Measurements from ENCODE around the gene TAF5L. TPM values are rescaled to one million over a fixed set of nuclear protein-coding genes. Genes with fewer than 3 reads are reported as not detected.

The TAF5L gene
- total and polyA plus RNA-seq, 2 of the 13 experiments (the other 11 are each of a cell fraction or from before 2014, with no cell fraction given): 10.8 to 18.2 TPM

- POLR2A ChIA-PET: no interaction called here
- in situ Hi-C loops (cut with HindIII; ENCODE audit: extremely low pct_ligation_motif_present, low pct_unique_long_range_greater_than_20kb): no loop called here
These were observed 32.3 kb upstream of the TAF5L start for GRCh38 chr1:229657993-229658755.

DNA sequence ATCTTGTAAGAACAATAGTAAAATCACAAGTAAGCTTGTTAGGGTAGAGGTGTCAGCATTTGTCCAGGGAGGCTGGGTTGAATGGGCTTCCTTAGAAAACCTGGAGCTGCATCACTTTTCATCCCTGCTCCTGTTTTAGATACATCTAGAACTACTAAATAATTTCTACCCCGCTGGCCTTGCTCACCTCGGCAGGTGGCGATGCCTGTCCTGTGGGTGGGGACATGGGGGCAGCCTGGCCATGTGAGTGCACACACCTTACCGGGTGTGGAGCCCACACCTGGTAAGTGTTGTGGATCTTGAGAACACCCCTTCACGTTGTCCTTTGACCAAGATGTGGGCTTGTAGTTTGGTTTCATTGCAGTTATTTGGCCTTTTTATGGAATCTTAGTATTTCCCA lies 29.9 kb upstream of the TAF5L start:
- no peak overlapping the region for H3K4me3 ChIP-seq (replicated peaks in 1 of 3; ENCODE audit: insufficient read depth in 1 of 3, low read depth in 2 of 3, low read length in 3 of 3)
- ChIA-PET POLR2A (no interaction called here), CTCF (ENCODE audit: low intra/inter-chr PET ratio, low total read pairs) (no interaction called here)
- H3K4me1 ChIP-seq (ENCODE audit: insufficient read depth, low read length): no peaks in the 10 kb centered on the region
- H3K4me2 ChIP-seq (ENCODE audit: low read depth, low read length): no peak overlapping the region
- in situ Hi-C loops (cut with HindIII; ENCODE audit: extremely low pct_ligation_motif_present, low pct_unique_long_range_greater_than_20kb): no loop called here
- H4K20me1 ChIP-seq (ENCODE audit: insufficient read depth, low read length): no peaks in the 10 kb centered on the region
- peaks cover 21 to 72% of the 10 kb centered on the region in 2 experiments for H3K36me3 ChIP-seq (replicated peaks in 1 of 2; ENCODE audit: control insufficient read depth in 1 of 2, insufficient read depth in 2 of 2, low read length in 2 of 2)
- no peaks in the 10 kb centered on the region for H3K27me3 ChIP-seq (ENCODE audit: control insufficient read depth in 1 of 2, insufficient read depth in 2 of 2, low read length in 2 of 2)
- ATAC-seq (no peak), DNase-seq (ENCODE audit: low spot score) (no peak), FAIRE-seq (no peak)
- 96% methylated on average over 3 of the region's 5 CpGs for WGBS (ENCODE audit: low lambda C conversion rate)
- H3K9ac ChIP-seq (ENCODE audit: insufficient read depth, low read depth, low read length): no peak overlapping the region
- intact Hi-C loops (cut with micrococcal nuclease; ENCODE audit: unreplicated experiment): no loop called here
- TF ChIP-seq ZNF720 (CRISPR knock-in tag; IDR thresholded peaks at IDR 0.05): no peak
- TF ChIP-seq ZNF790 (CRISPR knock-in tag; IDR thresholded peaks at IDR 0.05; ENCODE audit: borderline replicate concordance): no peak
- TF ChIP-seq RBAK (CRISPR knock-in tag; IDR thresholded peaks at IDR 0.05): no peak
- TF ChIP-seq TEAD3 (CRISPR knock-in tag; optimal IDR thresholded peaks at IDR 0.05; ENCODE audit: borderline replicate concordance): no peak
- no peak for TF ChIP-seq FUBP1 (CRISPR knock-in tag; IDR thresholded peaks at IDR 0.05; ENCODE audit: borderline replicate concordance)
- no peak for TF ChIP-seq HDAC1 (CRISPR knock-in tag; IDR thresholded peaks at IDR 0.05)
- no peak overlapping the region for H3K27ac ChIP-seq (ENCODE audit: extremely low read length, insufficient read depth, low read length)
- BruUV-seq (replicated peaks): no TSS peak
- no peak overlapping the region for H2AFZ ChIP-seq (ENCODE audit: low read length)
- no peaks in the 10 kb centered on the region for H3K79me2 ChIP-seq (ENCODE audit: insufficient read depth, low read length)
- H3K9me3 ChIP-seq (ENCODE audit: low read length): no peaks in the 10 kb centered on the region

More at GRCh38 chr1:229657993-229658755, 32.3 kb upstream of the TAF5L start:
- Histone ChIP-seq H3K36me3 (replicated peaks in 1 of 2; ENCODE audit: control insufficient read depth in 1 of 2, insufficient read depth in 2 of 2, low read length in 2 of 2) (peaks cover 15 to 66% of the 10 kb centered on the region in 2 experiments), H3K9me3 (ENCODE audit: low read length) (no peaks in the 10 kb centered on the region), H3K9ac (ENCODE audit: insufficient read depth, low read depth, low read length) (no peak overlapping the region), H3K4me2 (ENCODE audit: low read depth, low read length) (no peak overlapping the region), H3K4me3 (replicated peaks in 1 of 3; ENCODE audit: insufficient read depth in 1 of 3, low read depth in 2 of 3, low read length in 3 of 3) (no peak overlapping the region), H3K27ac (ENCODE audit: extremely low read length, insufficient read depth, low read length) (no peak overlapping the region), H3K4me1 (ENCODE audit: insufficient read depth, low read length) (no peaks in the 10 kb centered on the region), H3K79me2 (ENCODE audit: insufficient read depth, low read length) (no peaks in the 10 kb centered on the region), H4K20me1 (ENCODE audit: insufficient read depth, low read length) (no peaks in the 10 kb centered on the region), H2AFZ (ENCODE audit: low read length) (no peak overlapping the region), H3K27me3 (ENCODE audit: control insufficient read depth in 1 of 2, insufficient read depth in 2 of 2, low read length in 2 of 2) (no peaks in the 10 kb centered on the region)
- FAIRE-seq: no peak
- CTCF ChIA-PET (ENCODE audit: low intra/inter-chr PET ratio, low total read pairs): no interaction called here
- TF ChIP-seq CEBPG (CRISPR knock-in tag; IDR thresholded peaks at IDR 0.05) (no peak), ZNF3 (CRISPR knock-in tag; IDR thresholded peaks at IDR 0.05) (no peak), DNMT1 (CRISPR knock-in tag; IDR thresholded peaks at IDR 0.05) (no peak), TEF (CRISPR knock-in tag; IDR thresholded peaks at IDR 0.05) (no peak), TAF1 (CRISPR knock-in tag; IDR thresholded peaks at IDR 0.05) (no peak), CENPT (CRISPR knock-in tag; IDR thresholded peaks at IDR 0.05; ENCODE audit: low read depth) (no peak), SMARCE1 (IDR thresholded peaks at IDR 0.05; ENCODE audit: borderline replicate concordance) (no peak), PRMT3 (CRISPR knock-in tag; IDR thresholded peaks at IDR 0.05; ENCODE audit: borderline replicate concordance, low read depth) (no peak), KDM5A (IDR thresholded peaks at IDR 0.05; ENCODE audit: borderline replicate concordance, low read length) (no peak), PHF8 (CRISPR knock-in tag; IDR thresholded peaks at IDR 0.05) (no peak), MBNL3 (CRISPR knock-in tag; conservative IDR thresholded peaks at IDR 0.05) (no peak)
- no peak for DNase-seq (ENCODE audit: low spot score)
- ATAC-seq: no peak
- BruUV-seq (replicated peaks): no TSS peak
- intact Hi-C loops (cut with micrococcal nuclease; ENCODE audit: unreplicated experiment): no loop called here
- 94% methylated on average over 2 of the region's 2 CpGs for WGBS (ENCODE audit: low lambda C conversion rate)
